WERI-Rb-1 (cell line): ENCODE results near the gene MEIOB.

Experiments
- DNase-seq: peaks from one replicate; pipeline ENCODE4 v3.0.0-alpha.2; 2020
- H3K27ac ChIP-seq: fragments of 250-450 bp; sonication (Bioruptor Pico); 2 replicates; pipeline ENCODE4 v1.5.1; 2020; ENCODE audit warnings: mild to moderate bottlenecking, moderate library complexity
- H3K27me3 ChIP-seq: fragments of 250-450 bp; sonication (Bioruptor Pico); 2 replicates; pipeline ENCODE4 v1.5.1; 2021; ENCODE audit warnings: mild to moderate bottlenecking, low read depth, moderate library complexity; ENCODE audit not compliant: insufficient read depth, severe bottlenecking
- H3K36me3 ChIP-seq: fragments of 250-450 bp; sonication (Bioruptor Pico); 2 replicates; pipeline ENCODE4 v1.5.1; 2020; ENCODE audit warnings: mild to moderate bottlenecking, moderate library complexity
- H3K4me3 ChIP-seq: 2 replicates; pipeline ENCODE4 v1.5.1; 2011; ENCODE audit warnings: low read depth, mild to moderate bottlenecking, control low read depth, low read length
- H3K9me3 ChIP-seq: fragments of 250-450 bp; sonication (Bioruptor Pico); 2 replicates; pipeline ENCODE4 v1.5.1; 2021; ENCODE audit warnings: mild to moderate bottlenecking, moderate library complexity; ENCODE audit not compliant: severe bottlenecking
- TF ChIP-seq, protein P1 (sequence below): IDR thresholded peaks from 2 replicates; pipeline ENCODE4 v1.5.1; 2011; ENCODE audit warnings: low read depth, mild to moderate bottlenecking, control low read depth, inconsistent platforms, low read length

Gene MEIOB

GRCh38 chr16:1792836-1793577 is 79.0 kb downstream of the MEIOB start:
- Histone ChIP-seq H3K4me3 (no peak overlapping the region), H3K36me3 (peaks cover 28% of the 10 kb centered on the region), H3K27ac (no peak overlapping the region), H3K9me3 (peaks cover 7% of the 10 kb centered on the region), H3K27me3 (no peaks in the 10 kb centered on the region)
- no peak for DNase-seq
- TF ChIP-seq, protein P1, sequence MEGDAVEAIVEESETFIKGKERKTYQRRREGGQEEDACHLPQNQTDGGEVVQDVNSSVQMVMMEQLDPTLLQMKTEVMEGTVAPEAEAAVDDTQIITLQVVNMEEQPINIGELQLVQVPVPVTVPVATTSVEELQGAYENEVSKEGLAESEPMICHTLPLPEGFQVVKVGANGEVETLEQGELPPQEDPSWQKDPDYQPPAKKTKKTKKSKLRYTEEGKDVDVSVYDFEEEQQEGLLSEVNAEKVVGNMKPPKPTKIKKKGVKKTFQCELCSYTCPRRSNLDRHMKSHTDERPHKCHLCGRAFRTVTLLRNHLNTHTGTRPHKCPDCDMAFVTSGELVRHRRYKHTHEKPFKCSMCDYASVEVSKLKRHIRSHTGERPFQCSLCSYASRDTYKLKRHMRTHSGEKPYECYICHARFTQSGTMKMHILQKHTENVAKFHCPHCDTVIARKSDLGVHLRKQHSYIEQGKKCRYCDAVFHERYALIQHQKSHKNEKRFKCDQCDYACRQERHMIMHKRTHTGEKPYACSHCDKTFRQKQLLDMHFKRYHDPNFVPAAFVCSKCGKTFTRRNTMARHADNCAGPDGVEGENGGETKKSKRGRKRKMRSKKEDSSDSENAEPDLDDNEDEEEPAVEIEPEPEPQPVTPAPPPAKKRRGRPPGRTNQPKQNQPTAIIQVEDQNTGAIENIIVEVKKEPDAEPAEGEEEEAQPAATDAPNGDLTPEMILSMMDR = no peak

DNA sequence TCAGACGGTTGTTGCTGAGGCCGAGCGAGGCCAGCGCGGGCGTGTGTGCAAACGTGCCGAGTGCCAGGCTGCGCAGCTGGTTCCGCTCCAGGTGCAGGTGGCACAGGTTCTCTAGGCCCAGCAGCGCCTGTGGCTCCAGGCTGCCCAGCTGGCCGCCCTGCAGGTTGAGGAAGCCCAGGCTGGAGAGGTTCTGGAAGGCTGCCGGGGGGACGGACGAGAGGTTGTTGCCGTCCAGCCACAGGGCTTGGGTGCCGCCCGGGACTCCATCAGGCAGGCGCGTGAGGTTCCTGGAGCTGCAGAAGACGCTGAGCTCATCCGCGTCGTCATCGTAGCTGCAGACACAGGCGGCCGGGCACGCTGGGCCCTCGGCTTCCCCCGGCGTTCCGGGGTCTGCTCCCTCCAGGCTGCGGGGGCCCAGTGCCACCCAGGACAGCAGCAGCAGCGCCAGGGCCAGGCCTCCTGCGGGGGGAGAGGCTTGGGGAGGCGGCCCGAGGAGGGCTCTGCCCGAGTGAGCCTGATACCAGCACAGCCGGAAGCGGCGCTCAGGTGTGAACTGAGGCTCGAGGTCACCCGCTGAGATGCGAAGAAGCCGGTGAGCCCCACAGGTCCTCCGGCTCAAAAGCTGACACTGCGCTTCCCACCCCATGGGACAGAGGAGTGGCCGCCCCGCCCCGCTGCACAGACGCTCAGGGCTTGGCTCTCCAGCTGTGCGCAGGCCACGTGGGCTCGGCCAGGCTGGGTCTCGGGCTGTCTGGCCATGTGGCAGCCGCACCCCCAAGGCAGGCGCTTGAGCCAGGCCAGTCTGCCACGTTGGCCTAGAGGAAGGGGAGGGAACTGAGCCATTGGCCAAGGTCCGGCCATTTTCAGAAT is 79.8 kb downstream of the MEIOB start:
- Histone ChIP-seq H3K4me3 (no peak overlapping the region), H3K36me3 (peaks cover 36% of the 10 kb centered on the region), H3K9me3 (no peaks in the 10 kb centered on the region), H3K27ac (no peak overlapping the region), H3K27me3 (no peaks in the 10 kb centered on the region)
- TF ChIP-seq, protein P1 = no peak
- no peak for DNase-seq

GRCh38 chr16:1791256-1791942 is 80.6 kb downstream of the MEIOB start:
- Histone ChIP-seq H3K27ac (no peak overlapping the region), H3K4me3 (no peak overlapping the region), H3K9me3 (no peaks in the 10 kb centered on the region), H3K36me3 (peaks cover 44% of the 10 kb centered on the region), H3K27me3 (no peaks in the 10 kb centered on the region)
- TF ChIP-seq, protein P1 = no peak
- no peak for DNase-seq

DNA sequence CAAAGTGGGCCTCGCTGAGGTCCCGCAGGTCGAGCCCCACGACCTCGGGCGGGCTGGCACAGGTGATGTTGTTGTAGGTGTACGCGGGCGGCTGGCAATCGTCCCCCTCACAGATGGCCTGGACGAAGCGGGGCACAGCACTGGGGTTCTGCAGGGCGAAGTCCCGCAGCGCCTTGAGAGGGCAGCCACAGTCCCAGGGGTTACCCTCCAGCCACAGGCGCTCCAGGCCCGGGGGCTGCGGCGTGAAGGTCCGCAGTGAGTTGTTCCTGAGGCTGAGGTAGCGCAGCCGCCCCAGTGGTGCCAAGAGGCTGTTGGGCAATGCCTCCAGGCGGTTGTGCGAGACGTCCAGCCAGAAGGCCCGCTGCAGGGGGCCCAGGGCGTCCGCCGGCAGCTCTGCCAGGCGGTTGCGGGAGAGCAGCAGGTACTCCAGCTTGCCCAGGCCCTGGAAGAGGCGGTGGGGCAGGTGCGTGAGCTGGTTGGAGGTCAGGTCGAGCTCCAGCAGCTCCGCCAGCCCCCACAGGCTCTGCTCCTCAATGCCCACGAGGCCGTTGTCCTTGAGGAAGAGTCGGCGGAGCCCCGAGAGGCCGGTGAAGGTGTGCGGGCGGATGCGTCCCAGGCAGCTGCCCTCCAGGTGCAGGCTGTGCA is 81.2 kb downstream of the MEIOB start:
- Histone ChIP-seq H3K4me3 (no peak overlapping the region), H3K27me3 (no peaks in the 10 kb centered on the region), H3K9me3 (no peaks in the 10 kb centered on the region), H3K36me3 (peaks cover 50% of the 10 kb centered on the region), H3K27ac (no peak overlapping the region)
- TF ChIP-seq, protein P1 = no peak
- DNase-seq = no peak

- peaks cover 53% of the 10 kb centered on the region for H3K36me3 ChIP-seq
- H3K4me3 ChIP-seq = no peak overlapping the region
- no peak overlapping the region for H3K27ac ChIP-seq
- DNase-seq = no peak
- no peaks in the 10 kb centered on the region for H3K9me3 ChIP-seq
- TF ChIP-seq, protein P1 = no peak
- no peaks in the 10 kb centered on the region for H3K27me3 ChIP-seq
These were observed 81.7 kb downstream of the MEIOB start for GRCh38 chr16:1790261-1790610.
